HG03432 (cell line): Measurements from ENCODE around the gene DDA1.

Experiments
- ATAC-seq: cut with Tn5 transposase; IDR thresholded peaks from one replicate; pipeline ENCODE4 v1.9.1; 2021; ENCODE audit warnings: mild to moderate bottlenecking, moderate library complexity; ENCODE audit not compliant: unreplicated experiment

DDA1 gene

DNA sequence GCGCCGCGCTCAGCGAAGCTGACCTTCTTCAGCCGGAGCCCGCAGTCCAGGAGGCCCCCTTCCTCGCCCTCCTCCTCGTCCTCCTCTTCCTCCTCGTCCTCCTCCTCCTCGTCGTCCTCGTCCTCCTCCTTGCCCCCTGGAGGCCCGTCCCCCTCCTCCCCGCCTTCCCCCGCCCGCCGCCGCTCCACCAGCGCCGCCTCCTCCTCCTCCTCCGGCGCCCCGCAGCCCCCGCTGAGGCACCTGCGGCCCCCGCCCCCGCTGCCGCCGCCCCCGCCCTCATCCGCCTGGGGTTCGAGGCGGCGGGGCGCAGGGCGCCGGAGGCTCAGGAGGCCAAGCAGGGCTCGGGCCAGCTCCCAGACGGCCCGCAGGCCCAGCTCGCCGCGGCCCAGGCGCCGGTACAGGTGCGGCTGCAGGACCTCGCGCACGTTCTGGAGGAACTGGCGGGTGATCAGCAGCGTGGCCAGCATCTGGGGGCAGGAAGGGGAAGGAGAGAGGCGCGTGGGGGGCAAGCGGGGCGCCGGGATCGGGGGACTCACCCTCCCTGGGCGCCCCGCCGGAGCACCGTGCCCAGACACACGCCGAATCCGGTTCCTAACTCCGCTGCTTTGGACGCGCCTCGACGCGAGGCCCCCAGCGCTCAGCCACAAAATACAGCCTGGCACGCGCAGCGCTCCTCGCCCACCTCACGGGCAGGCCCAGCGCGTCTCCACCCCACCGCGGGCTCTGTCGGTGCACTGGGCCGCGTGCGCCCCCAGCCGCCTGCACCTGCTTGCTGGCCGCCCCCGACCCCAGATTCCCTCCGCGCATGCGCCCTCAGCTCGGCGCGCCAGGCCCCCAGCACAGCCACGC, 19.4 kb downstream of the DDA1 start:
- no peak for ATAC-seq

DNA sequence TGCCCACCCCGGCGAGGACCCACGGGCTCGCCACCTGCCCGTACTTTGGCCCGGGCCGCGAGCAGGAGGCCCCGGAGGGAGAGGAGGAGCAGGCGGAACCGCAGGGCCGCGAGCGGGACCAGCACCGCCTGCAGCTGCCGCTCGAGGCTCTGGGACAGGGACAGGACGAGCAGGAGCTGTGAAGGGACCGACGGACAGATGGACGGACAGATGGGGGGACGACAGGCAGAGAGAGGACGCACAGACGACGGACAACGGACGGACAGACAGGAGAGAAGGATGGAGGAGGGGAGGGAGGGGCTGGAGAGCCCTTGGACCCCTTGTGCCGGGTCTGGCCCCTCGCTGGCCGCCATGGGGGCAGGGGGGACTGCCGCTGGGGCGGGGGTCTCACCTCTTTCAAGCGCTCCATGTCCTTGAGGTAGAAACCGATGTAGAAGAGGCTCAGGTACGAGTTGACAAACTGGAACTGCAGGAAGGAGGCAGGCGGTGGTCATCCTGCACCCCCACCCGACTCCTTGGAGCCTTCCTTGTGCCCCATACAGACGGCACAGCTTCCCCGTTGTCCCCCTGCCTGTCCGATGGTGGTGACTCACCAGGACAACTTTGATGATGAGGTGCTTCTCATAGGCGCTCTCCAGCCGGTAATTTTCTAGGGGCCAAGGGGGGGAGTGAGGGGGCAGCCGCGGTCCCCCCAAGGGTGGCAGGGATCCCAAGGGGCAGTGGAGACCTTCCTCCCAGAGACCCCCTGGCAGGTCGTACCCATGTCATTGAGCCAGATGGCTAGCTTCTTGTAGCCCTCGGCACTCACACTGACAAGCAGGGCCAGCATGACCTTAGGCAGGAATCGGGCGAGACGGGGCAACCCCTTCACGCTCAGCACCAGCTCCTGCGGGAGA, 20.3 kb downstream of the DDA1 start:
- no peak for ATAC-seq

- ATAC-seq = no peak
These were observed 21.1 kb downstream of the DDA1 start for GRCh38 chr19:17330262-17331044.

GRCh38 chr19:17331045-17331558, 21.7 kb downstream of the DDA1 start:
- ATAC-seq = no peak

- no peak for ATAC-seq
These were observed 23.0 kb downstream of the DDA1 start for GRCh38 chr19:17332360-17332676.

GRCh38 chr19:17332677-17333581, 23.6 kb downstream of the DDA1 start:
- no peak for ATAC-seq

- ATAC-seq = no peak
These were observed 24.4 kb downstream of the DDA1 start for GRCh38 chr19:17333611-17334413.

- peak; percentile 51 for ATAC-seq
These were observed 25.3 kb downstream of the DDA1 start, which contains the start of gene ANO8 for GRCh38 chr19:17334414-17335409. ANO8 (minus strand) TSS chr19:17334855; CDS start chr19:17334670, 185 bp downstream.

- ATAC-seq = no peak
These were observed 26.2 kb downstream of the DDA1 start for GRCh38 chr19:17335575-17335974.

GRCh38 chr19:17336872-17337674, 27.7 kb downstream of the DDA1 start, which contains the start of gene GTPBP3:
GTPBP3 (plus strand) TSS chr19:17337553; CDS start chr19:17337612, 59 bp downstream.
- peak; percentile 64 for ATAC-seq

- ATAC-seq = peak; percentile 6
These were observed 28.5 kb downstream of the DDA1 start for GRCh38 chr19:17337675-17338432.

DNA sequence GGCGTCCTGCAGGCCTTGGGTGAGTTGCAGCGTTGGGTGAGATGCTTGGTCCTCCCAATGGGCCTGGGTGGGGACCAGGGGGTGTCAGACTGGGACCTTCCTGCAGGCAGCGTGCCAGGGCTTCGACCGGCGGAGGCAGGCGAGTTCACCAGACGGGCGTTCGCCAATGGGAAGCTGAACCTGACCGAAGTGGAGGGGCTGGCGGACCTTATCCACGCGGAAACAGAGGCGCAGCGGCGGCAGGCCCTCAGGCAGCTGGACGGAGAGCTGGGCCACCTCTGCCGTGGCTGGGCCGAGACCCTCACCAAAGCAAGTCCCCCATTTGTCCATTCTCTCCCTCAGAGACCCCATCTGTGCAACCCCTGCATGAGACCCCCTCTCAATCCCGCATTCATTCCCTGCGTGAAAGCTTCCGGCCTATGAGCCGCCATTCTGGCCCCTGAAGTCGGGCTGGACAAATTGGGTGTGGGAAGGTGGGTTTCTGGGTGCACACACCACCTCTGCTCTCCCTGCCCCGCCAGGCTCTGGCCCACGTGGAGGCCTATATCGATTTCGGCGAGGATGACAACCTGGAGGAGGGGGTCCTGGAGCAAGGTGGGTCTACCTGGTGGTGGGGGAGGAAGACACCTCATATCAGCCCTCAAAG, 29.2 kb downstream of the DDA1 start:
- no peak for ATAC-seq

- no peak for ATAC-seq
These were observed 29.9 kb downstream of the DDA1 start for GRCh38 chr19:17339088-17339741.

DNA sequence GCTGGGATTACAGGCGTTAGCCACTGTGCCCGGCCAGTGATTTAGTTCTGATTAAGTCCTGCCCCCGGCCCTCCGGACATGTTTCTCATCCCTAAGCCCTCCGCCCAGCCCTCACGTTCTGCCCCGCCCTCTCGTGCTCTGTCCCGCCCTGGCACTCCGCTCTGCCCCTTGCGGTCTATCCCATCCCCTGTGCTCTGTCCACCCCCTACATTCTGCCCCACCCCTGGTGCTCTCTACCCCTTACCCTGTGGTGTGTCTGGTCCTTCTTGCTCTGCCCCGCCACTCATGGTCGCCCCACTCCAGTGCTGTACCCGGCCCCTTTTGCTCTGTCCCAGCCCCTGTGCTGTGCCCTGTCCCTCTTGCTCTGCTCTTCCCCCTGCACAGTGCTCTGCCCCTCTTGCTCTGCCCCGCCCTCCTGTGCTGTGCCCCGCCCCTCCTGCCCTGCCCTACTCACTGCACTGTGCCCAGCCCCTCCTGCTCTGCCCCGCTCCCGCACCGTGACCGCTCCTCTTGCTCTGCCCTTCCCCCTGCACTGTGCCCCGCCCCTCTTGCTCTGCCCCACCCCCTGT, 31.0 kb downstream of the DDA1 start:
- no peak for ATAC-seq

- ATAC-seq = no peak
These were observed 31.6 kb downstream of the DDA1 start for GRCh38 chr19:17340871-17341357.
